DND-41 (cell line): ENCODE results near the gene TVP23C.

Experiments
- ATAC-seq: fragments of 200-7000 bp; cut with Tn5 transposase; 3 replicates; pipeline ENCODE4 v1.9.1; 2021; ENCODE audit warnings: low read depth; ENCODE audit not compliant: insufficient read depth
- DNase-seq: peaks from one replicate; pipeline ENCODE4 v3.0.0-alpha.2; 2020
- H2AFZ ChIP-seq: 2 replicates; pipeline ENCODE4 v1.6.0; 2012; ENCODE audit warnings: low read depth, low read length
- H3K27ac ChIP-seq: 2 replicates; pipeline ENCODE4 v1.5.1; 2012; ENCODE audit warnings: low read length, inconsistent platforms
- H3K27me3 ChIP-seq: fragments of 200-600 bp; sonication (generic); 2 replicates; pipeline ENCODE4 v1.6.0; 2012; ENCODE audit warnings: low read length, mild to moderate bottlenecking, inconsistent platforms; ENCODE audit not compliant: insufficient read depth, poor library complexity
- H3K36me3 ChIP-seq: 2 replicates; pipeline ENCODE4 v1.5.1; 2012; ENCODE audit warnings: low read length, inconsistent platforms; ENCODE audit not compliant: insufficient read depth
- H3K4me1 ChIP-seq: 2 replicates; pipeline ENCODE4 v1.5.1; 2012; ENCODE audit warnings: mild to moderate bottlenecking, low read length; ENCODE audit not compliant: insufficient read depth
- H3K4me2 ChIP-seq: 2 replicates; pipeline ENCODE4 v1.6.0; 2012; ENCODE audit warnings: mild to moderate bottlenecking, moderate library complexity, low read length, inconsistent platforms; ENCODE audit not compliant: insufficient read depth
- H3K4me3 ChIP-seq, 2 experiments: fragments of 200-600 bp in 1 of 2; shearing (Covaris generic) in 1 of 2; 2 replicates each; pipeline ENCODE4 v1.5.1; 2012 to 2016; ENCODE audit warnings: inconsistent platforms in 2 of 2, low read length in 2 of 2, mild to moderate bottlenecking in 2 of 2, low read depth in 1 of 2, moderate library complexity in 1 of 2
- H3K79me2 ChIP-seq: 2 replicates; pipeline ENCODE4 v1.6.0; 2012; ENCODE audit warnings: low read length, inconsistent platforms; ENCODE audit not compliant: insufficient read depth
- H3K9ac ChIP-seq: 2 replicates; pipeline ENCODE4 v1.6.0; 2012; ENCODE audit warnings: low read depth, mild to moderate bottlenecking, inconsistent platforms, low read length, moderate library complexity
- H3K9me3 ChIP-seq: 2 replicates; pipeline ENCODE4 v1.5.1; 2012; ENCODE audit warnings: low read length, moderate library complexity, mild to moderate bottlenecking, inconsistent platforms; ENCODE audit not compliant: insufficient read depth, severe bottlenecking
- H4K20me1 ChIP-seq: 2 replicates; pipeline ENCODE4 v1.6.0; 2012; ENCODE audit warnings: low read length; ENCODE audit not compliant: insufficient read depth
- CTCF ChIP-seq: IDR thresholded peaks from 2 replicates; pipeline ENCODE4 v1.5.1; 2012; ENCODE audit warnings: borderline replicate concordance, low read length, moderate library complexity, mild to moderate bottlenecking; ENCODE audit not compliant: poor library complexity, severe bottlenecking; ENCODE audit errors: extremely low read depth
- EZH2 ChIP-seq: IDR thresholded peaks from 3 replicates; pipeline ENCODE4 v1.6.1; 2012; ENCODE audit warnings: borderline replicate concordance, low read depth, mild to moderate bottlenecking, moderate library complexity, low read length, inconsistent platforms; ENCODE audit not compliant: severe bottlenecking

The TVP23C gene

GRCh38 chr17:15472891-15473290 is 90.4 kb downstream of the TVP23C start:
- H3K4me1 ChIP-seq = no peaks in the 10 kb centered on the region
- DNase-seq (no peak), ATAC-seq (no peak)
- no peak overlapping the region for H3K27ac ChIP-seq
- H3K36me3 ChIP-seq = no peaks in the 10 kb centered on the region
- no peaks in the 10 kb centered on the region for H3K9me3 ChIP-seq
- H3K79me2 ChIP-seq = no peaks in the 10 kb centered on the region
- no peak overlapping the region for H2AFZ ChIP-seq
- H3K27me3 ChIP-seq = no peaks in the 10 kb centered on the region
- TF ChIP-seq EZH2 (no peak), CTCF (no peak)
- H3K9ac ChIP-seq = no peak overlapping the region
- H3K4me3 ChIP-seq = no peak overlapping the region
- no peak overlapping the region for H3K4me2 ChIP-seq
- no peaks in the 10 kb centered on the region; the same call in 1 of the 2 replicates for H4K20me1 ChIP-seq

- no peaks in the 10 kb centered on the region; the same call in 1 of the 2 replicates for H4K20me1 ChIP-seq
- no peak overlapping the region for H3K9ac ChIP-seq
- DNase-seq (no peak), ATAC-seq (no peak)
- H3K79me2 ChIP-seq = no peaks in the 10 kb centered on the region
- no peak overlapping the region for H2AFZ ChIP-seq
- H3K9me3 ChIP-seq = no peaks in the 10 kb centered on the region
- H3K4me1 ChIP-seq = no peaks in the 10 kb centered on the region
- no peak overlapping the region for H3K27ac ChIP-seq
- no peak overlapping the region for H3K4me2 ChIP-seq
- no peak overlapping the region for H3K4me3 ChIP-seq
- TF ChIP-seq EZH2 (no peak), CTCF (no peak)
- no peaks in the 10 kb centered on the region for H3K36me3 ChIP-seq
- H3K27me3 ChIP-seq = no peaks in the 10 kb centered on the region
Measured at GRCh38 chr17:15470536-15470935, 92.7 kb downstream of the TVP23C start.

- Histone ChIP-seq H4K20me1 (no peaks in the 10 kb centered on the region; the same call in none of the 2 replicates), H3K9ac (no peak overlapping the region), H3K4me1 (no peaks in the 10 kb centered on the region), H3K4me3 (no peak overlapping the region), H3K4me2 (no peak overlapping the region), H3K9me3 (no peaks in the 10 kb centered on the region), H3K79me2 (no peaks in the 10 kb centered on the region), H3K27me3 (no peaks in the 10 kb centered on the region), H3K27ac (no peak overlapping the region), H3K36me3 (no peaks in the 10 kb centered on the region), H2AFZ (no peak overlapping the region)
- no peak for TF ChIP-seq EZH2
- no peak for TF ChIP-seq CTCF
- DNase-seq (no peak), ATAC-seq (no peak)
Measured at GRCh38 chr17:15469260-15469659, 94.0 kb downstream of the TVP23C start.

- Histone ChIP-seq H3K27me3 (no peaks in the 10 kb centered on the region), H3K9ac (no peak overlapping the region), H3K9me3 (no peaks in the 10 kb centered on the region), H4K20me1 (no peaks in the 10 kb centered on the region; the same call in none of the 2 replicates), H3K27ac (no peak overlapping the region), H3K79me2 (no peaks in the 10 kb centered on the region), H3K4me1 (no peaks in the 10 kb centered on the region), H2AFZ (no peak overlapping the region), H3K4me3 (no peak overlapping the region), H3K4me2 (no peak overlapping the region), H3K36me3 (no peaks in the 10 kb centered on the region)
- TF ChIP-seq EZH2 = no peak
- TF ChIP-seq CTCF = no peak
- ATAC-seq (no peak), DNase-seq (no peak)
Measured at GRCh38 chr17:15468126-15468525, 95.2 kb downstream of the TVP23C start.
